GM18505 (cell line): ENCODE measurements around the gene ZNF710.
"Not testable (repeated sequence)": the region's sequence is repeated elsewhere in the genome, so short reads cannot be mapped to it uniquely, and the experiment has no call there.

Experiments used
- ATAC-seq: cut with Tn5 transposase; IDR thresholded peaks from one replicate; pipeline ENCODE4 v1.9.1; 2021; ENCODE audit not compliant: unreplicated experiment
- POLR2A ChIP-seq: IDR thresholded peaks from 4 replicates; pipeline ENCODE4 v1.6.1; 2011; ENCODE audit warnings: borderline replicate concordance; ENCODE audit not compliant: insufficient read depth, insufficient read length; ENCODE audit errors: extremely low read depth

ZNF710 gene

DNA sequence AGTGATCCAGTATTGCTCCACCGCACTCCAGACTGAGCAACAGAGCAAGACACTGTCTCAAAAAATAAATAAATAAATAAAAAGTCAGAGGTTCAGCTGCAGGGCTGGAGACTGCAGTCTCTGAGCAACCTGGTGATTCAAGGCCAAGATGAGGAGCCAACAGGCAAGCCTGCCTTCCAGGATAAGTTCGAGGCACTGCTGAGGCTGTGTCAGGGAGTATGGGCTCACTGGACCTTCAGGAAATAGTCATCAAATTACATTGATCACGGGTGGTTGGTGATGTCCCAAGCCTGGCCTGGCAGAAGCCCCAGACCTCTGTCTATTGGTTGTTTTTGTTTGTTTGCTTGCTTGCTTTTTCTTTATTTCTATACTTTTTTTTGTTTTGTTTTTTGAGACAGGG is 59.7 kb downstream of the ZNF710 start:
- ATAC-seq, result no peak
- TF ChIP-seq POLR2A, result no peak

DNA sequence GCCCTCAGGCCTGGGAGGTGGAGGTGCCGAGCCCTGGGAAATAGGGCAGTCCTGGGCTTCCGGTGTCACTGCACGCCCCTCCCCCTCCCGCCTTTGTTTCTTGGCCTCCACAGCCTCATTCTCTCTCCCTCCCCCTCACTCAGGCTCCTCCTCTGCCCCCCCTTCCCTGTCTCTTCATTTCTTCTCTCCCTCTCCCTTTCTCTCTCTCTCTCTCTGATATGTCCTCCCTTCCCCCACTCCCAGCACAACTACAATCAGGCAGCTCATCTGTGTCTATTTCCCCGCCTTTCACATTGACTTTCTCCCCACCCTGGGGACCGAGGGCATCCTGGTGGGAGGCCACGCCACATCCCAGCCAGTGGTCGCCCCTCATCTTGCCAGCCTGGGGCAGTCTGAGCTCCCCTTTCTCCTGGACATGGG is 60.9 kb downstream of the ZNF710 start:
- TF ChIP-seq POLR2A, result no peak
- ATAC-seq, result no peak

DNA sequence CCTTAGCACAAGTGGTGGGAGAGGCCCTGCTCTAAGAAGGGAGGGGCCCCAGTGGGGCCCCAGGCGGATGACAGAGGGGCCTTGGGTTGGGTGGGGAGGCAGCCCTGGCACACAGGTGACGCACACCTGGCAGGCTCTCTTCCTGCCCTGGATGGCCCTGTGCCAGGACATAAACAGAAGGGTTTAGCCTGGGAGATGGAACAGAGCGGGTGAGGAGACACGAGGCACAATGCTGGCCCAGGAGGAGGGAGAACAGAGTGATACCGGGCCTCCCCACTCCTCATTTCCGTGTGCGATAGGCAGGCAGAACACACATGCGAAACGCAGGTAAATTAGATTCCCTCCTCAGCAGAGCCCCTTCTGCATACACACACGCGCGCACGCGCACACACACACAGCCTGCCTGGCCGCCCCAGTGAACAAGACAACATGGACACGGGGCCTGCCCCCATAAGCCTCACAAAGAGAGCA is 61.4 kb downstream of the ZNF710 start:
- TF ChIP-seq POLR2A, result no peak
- ATAC-seq, result no peak

DNA sequence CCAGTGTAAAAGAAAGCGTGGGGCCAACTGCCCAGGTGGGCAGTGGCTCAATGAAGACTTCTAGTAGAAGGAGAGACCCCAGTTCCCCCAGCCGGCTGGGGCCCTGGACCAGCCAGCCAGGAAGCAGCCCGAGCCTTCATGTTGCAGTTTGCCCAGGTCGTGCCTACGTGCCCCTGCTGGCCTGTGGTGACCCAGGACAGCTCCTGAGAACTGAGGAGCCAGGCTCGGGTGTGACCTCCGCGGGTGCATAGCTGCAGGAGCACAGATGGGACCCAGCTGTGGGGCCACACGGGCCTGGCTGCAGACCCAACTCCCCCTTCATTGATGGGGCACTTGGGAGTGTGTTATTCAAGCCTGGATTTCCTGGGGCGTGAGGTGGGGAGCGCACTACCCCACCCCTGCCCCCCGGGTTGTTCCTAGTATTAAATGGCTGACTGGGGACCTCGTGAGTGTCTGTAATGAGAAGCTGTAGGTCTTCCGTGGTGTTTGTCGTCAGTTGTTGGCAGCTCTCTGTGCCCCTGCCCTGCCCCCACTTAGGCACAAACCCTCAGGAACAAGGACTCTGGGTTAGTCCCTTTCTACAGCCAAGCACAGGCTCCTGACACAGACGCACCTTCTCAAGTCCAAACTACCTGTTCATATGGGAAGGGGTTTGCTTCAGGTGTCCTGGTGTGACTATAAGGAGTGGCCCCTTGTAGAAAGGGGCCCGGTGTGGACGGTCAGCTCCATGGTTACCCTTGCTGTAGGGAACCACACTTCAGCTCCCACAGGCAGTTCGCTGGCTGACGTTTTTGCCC is 62.0 kb downstream of the ZNF710 start:
- no peak for ATAC-seq
- no peak for TF ChIP-seq POLR2A

DNA sequence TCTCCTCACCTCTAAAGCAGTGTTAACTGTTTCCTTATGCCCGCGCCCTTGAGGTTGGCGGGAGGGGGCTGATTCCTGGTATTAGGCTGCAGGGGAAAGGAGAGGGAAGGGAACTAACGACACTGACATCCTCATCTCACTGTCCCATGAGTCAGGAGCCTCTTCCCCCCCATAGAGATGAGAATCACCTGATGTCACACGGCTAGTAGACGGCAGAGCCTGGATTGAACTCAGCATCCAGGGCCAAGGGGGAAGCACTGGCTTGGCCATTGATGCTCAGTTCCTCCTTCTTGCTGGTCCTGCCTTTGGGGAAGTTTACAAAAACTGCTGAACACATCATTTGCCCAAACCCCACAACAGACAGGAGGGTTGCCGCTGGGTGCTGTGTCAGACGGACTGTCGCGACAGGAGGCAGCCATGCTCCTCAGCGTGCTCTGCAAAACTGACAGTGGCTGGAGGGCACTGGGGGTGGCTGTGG is 62.7 kb downstream of the ZNF710 start:
- no peak for TF ChIP-seq POLR2A

DNA sequence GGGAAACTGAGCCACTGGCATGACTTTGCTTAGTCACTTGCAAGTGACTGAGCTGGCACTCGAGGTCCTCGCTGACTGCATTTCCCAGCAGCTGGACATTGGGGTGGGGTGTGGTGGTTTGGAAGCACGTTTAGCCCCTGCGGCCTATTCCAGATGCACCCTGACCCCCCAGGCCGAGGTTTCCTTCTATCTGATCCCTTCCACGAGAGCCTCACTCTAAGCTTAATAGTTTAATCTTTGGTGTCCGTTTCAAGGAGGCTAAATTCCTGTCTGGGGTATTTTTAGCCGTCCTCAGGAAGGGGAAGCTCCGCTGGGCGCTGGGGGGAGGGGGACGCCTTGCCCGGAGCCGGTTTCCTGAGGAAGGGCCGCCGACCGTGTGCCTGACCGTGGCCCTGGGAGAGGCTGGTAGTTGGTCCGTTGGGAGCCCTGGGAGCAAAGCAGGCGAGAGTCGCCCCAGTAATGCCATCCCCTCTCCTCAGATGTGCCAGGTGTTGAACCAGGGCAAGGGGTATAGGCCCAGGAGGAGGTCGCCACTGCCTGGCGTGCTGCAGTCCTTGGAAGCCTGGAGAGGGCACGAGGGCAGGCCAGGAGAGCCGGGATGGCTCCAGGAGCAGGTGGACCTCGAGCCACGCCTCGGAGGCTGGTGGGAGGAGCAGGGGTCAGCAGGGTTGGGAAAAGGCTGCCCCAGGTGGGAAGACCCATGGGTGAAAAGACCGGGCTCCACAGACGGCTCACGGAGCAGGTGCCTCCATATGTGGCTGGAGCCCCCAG is 64.0 kb downstream of the ZNF710 start:
- TF ChIP-seq POLR2A, result no peak
- no peak for ATAC-seq

More for the DNA sequence above, 62.7 kb downstream of the ZNF710 start:
- no peak for ATAC-seq

DNA sequence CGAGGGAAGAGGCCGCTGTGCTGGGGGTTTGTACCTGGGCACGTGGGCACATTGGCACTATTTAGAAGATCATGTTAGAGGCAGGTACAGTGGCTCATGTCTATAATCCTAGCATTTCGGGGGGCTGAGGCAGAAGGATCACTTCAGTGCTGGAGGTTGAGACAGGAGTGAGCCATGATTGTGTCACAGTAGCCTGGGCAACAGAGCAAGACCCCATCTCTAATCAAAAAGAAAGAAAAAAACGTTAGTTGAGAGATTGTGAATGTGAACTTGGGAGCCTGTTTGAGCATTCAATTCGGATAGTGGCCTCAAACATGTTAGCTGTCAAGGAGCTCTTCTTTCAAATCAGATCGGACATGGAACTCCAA is 64.5 kb downstream of the ZNF710 start:
- ATAC-seq, result no peak

DNA sequence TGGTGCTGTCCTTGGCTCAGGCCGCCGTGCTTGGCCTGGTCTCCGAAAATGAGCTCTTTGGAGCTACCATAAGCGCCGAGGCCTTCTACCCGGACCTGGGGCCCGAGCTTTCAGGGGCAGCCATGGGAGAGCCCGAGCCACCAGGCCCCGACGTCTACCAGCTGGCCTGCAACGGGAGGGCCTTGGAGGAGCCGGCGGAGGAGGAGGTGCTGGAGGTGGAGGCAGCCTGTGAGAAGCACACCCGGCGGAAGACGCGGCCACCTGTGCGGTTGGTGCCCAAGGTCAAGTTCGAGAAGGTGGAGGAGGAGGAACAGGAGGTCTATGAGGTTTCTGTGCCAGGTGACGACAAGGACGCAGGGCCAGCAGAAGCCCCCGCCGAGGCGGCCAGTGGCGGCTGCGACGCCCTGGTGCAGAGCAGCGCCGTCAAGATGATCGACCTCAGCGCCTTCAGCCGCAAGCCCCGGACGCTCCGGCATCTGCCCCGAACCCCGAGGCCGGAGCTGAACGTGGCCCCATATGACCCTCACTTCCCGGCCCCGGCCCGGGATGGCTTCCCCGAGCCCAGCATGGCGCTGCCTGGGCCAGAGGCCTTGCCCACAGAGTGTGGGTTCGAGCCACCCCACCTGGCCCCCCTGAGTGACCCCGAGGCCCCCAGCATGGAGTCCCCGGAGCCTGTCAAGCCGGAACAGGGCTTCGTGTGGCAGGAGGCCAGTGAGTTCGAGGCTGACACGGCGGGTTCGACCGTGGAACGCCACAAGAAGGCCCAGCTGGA is 66.2 kb downstream of the ZNF710 start:
- ATAC-seq, result no peak
- TF ChIP-seq POLR2A, result no peak

More for the DNA sequence above, 64.5 kb downstream of the ZNF710 start:
- no peak for TF ChIP-seq POLR2A

DNA sequence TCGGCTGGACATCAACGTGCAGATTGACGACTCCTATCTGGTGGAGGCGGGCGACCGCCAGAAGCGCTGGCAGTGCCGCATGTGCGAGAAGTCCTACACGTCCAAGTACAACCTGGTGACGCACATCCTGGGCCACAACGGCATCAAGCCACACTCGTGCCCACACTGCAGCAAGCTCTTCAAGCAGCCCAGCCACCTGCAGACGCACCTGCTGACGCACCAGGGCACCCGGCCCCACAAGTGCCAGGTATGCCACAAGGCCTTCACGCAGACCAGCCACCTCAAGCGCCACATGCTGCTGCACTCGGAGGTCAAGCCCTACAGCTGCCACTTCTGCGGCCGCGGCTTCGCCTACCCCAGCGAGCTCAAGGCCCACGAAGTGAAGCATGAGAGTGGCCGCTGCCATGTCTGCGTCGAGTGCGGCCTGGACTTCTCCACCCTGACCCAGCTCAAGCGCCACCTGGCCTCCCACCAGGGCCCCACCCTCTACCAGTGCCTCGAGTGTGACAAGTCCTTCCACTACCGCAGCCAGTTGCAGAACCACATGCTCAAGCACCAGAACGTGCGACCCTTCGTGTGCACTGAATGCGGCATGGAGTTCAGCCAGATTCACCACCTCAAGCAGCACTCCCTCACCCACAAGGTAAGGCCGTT is 67.0 kb downstream of the ZNF710 start:
- no peak for TF ChIP-seq POLR2A
- no peak for ATAC-seq

DNA sequence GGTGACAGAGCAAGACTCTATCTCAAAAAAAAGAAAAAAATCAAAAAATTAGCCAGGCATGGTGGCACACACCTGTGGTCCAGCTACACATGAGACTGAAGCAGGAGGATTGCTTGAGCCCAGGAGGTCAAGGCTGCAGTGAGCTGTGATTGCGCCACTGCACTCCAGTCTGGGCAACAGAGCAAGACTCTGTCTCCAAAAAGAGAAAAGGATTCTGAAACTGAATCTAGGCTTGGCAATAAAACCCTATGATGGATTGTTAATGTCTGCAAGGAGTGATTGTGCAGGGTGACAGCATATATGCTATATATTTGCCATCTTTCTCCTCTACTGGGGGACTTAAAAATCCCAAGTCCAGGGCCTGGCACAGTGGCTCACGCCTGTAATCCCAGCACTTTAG is 69.5 kb downstream of the ZNF710 start:
- not testable (repeated sequence) for ATAC-seq

DNA sequence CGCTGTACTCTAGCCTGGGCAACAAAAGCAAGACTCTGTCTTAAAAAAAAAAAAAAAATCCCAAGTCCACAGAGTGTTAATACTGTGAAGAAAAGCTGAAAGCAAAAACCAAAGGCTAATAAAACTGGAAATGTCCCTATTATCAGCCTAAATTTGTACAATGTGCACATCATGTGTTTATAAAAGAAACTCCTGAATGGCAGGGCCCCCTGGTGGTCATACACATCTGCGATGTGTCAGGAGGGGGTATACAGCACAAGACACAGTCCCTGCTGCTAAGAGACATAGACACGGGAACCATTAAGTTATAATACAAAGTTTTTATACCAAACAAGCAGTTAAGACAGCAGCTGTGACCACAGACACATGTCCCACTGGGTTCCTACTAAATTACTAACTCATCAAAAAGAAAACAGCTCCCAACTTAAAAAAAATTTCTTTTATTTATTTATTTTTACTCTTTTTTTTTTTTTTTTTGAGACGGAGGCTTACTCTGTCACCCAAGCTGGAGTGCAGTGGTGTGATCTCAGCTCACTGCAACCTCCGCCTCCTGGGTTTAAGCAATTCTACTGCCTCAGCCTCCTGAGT is 70.2 kb downstream of the ZNF710 start:
- no peak for ATAC-seq
- TF ChIP-seq POLR2A, result no peak

DNA sequence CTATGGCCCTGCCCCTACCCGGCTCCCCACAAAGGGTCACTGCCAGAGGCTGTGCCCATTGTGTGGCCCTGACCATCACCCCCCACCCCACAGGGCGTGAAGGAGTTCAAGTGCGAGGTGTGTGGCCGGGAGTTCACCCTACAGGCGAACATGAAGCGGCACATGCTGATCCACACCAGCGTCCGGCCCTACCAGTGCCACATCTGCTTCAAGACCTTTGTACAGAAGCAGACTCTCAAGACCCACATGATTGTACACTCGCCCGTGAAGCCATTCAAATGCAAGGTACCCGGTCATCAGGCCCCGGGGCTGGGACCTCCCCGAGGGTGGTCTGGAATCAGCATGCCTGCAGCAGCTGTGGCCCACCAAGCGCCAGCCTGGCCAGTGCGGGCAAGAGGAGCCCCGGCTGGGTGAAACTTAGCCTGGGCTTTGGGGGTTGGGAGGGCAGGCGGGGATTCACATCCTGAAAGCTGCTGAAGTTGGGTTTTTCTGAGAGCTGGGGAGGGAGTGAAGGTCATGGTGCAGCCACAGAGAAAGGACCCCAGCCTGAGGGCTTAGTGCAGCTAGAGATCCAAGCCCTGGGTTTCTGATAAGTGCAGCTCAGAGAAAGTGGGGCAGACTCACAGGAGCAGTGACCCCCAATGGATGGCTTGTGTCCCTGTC is 72.0 kb downstream of the ZNF710 start:
- ATAC-seq, result no peak
- no peak for TF ChIP-seq POLR2A
